Kidney epithelial cell (primary cell): ENCODE data around the gene ARHGAP28. TPM values are rescaled to one million over a fixed set of nuclear protein-coding genes. Genes with fewer than 3 reads are reported as not detected.

Experiments used
- DNase-seq: peaks from one replicate; pipeline ENCODE4 v3.0.0-alpha.2; 2010; ENCODE audit warnings: low read depth
- H3K27me3 ChIP-seq: 2 replicates; pipeline ENCODE4 v1.6.0; 2011; ENCODE audit warnings: low read length; ENCODE audit not compliant: control insufficient read depth, insufficient read depth
- H3K36me3 ChIP-seq: 2 replicates; pipeline ENCODE4 v1.5.1; 2011; ENCODE audit warnings: low read length; ENCODE audit not compliant: control insufficient read depth, insufficient read depth
- H3K4me3 ChIP-seq: 2 replicates; pipeline ENCODE4 v1.5.1; 2011; ENCODE audit warnings: low read depth, mild to moderate bottlenecking, control low read depth, low read length
- total RNA-seq: library from RNA; depleted of rRNA; stranded (reverse); fragments of >200 nt; gene quantifications from 2 replicates; pipeline ENCODE4 v1.2.3, GENCODE V29; 2015
- TF ChIP-seq, protein P1 (sequence below): IDR thresholded peaks from 2 replicates; pipeline ENCODE4 v1.5.1; 2011; ENCODE audit warnings: mild to moderate bottlenecking, moderate library complexity, low read length, control low read depth, inconsistent platforms; ENCODE audit not compliant: insufficient read depth, poor library complexity, severe bottlenecking

Gene ARHGAP28
- total RNA-seq, 1 donor from 2014 or later, result 4.6 TPM

DNA sequence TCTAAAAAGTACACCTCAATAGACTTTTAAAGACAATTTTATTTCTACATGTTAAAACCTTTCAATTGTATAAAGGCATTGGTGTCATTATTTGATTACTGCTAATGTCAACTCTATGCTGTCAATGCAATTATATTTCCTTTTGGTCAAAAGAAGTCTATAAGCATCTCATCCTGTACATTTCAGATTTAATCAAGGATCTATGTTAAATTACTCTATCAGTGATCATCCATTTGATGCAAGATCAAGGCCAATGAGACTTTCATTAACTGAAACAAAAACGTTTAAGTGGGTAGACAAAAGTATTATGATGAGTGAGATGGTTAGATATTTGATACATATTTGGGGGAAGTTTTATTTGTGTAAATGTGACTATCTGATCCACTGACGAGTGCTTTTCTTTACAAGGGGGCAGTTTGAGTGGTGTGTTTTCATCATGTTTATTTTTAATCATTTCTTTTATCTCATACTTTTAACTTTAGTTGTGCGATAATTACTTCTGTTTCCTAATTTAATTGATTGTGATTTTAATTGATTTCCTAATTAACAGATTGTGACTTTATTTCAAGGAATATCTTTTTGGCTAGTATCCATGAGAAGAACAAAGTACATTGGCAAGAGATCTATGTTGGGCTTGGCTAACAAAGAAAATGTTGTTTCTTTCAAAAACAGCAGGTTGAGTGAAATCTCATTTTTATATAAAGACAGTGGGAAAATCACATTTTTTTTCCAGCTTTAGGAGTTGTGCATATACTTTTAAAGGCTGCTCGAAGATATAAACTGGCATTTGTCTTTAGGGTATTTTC is 1.1 kb downstream of the ARHGAP28 start:
- H3K36me3 ChIP-seq, result no peaks in the 10 kb centered on the region
- TF ChIP-seq, protein P1, sequence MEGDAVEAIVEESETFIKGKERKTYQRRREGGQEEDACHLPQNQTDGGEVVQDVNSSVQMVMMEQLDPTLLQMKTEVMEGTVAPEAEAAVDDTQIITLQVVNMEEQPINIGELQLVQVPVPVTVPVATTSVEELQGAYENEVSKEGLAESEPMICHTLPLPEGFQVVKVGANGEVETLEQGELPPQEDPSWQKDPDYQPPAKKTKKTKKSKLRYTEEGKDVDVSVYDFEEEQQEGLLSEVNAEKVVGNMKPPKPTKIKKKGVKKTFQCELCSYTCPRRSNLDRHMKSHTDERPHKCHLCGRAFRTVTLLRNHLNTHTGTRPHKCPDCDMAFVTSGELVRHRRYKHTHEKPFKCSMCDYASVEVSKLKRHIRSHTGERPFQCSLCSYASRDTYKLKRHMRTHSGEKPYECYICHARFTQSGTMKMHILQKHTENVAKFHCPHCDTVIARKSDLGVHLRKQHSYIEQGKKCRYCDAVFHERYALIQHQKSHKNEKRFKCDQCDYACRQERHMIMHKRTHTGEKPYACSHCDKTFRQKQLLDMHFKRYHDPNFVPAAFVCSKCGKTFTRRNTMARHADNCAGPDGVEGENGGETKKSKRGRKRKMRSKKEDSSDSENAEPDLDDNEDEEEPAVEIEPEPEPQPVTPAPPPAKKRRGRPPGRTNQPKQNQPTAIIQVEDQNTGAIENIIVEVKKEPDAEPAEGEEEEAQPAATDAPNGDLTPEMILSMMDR, result no peak
- no peaks in the 10 kb centered on the region for H3K27me3 ChIP-seq
- no peak for DNase-seq
- H3K4me3 ChIP-seq, result peak overlapping the region; percentile 60

DNA sequence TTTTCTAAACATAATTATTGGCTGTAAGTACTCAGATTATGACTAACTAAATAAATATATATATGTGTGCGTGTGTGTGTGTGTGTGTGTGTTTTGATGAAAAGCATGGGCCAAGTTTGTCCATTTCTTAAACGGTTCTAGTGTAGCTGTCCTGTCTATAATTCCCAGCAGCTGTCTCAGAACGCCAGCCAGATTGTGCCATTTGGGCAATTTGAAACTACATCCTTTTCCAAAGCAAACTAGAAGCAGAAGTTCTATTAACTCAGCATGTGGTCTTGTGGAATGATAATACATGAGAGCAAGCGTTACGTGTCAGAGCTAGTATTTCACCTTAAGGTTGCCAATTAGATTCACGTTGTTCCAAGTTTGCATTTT is 1.7 kb downstream of the ARHGAP28 start:
- DNase-seq, result no peak
- Histone ChIP-seq H3K4me3 (no peak overlapping the region), H3K27me3 (no peaks in the 10 kb centered on the region), H3K36me3 (no peaks in the 10 kb centered on the region)
- TF ChIP-seq, protein P1, result no peak

DNA sequence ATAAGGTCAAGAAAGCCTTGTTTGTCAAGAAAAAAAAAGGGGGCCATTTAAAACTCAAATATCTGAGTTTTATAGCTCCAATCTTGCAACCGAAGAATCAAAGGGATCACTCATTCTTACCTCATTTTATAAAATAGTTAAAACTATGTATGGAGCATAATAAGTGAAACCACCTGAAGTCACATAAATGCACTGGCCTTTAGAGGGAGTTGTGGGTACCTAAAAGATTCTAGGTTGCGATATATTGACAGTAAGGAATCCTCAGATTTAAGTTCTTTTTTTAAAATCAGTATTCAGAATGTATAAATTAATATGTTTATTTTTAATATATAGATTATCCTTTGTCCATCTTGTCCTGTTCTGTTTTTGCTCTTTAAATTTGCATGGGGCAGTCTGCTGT is 3.4 kb downstream of the ARHGAP28 start:
- H3K36me3 ChIP-seq, result no peaks in the 10 kb centered on the region
- TF ChIP-seq, protein P1, result peak; percentile 26
- no peak for DNase-seq
- H3K4me3 ChIP-seq, result no peak overlapping the region
- no peaks in the 10 kb centered on the region for H3K27me3 ChIP-seq

DNA sequence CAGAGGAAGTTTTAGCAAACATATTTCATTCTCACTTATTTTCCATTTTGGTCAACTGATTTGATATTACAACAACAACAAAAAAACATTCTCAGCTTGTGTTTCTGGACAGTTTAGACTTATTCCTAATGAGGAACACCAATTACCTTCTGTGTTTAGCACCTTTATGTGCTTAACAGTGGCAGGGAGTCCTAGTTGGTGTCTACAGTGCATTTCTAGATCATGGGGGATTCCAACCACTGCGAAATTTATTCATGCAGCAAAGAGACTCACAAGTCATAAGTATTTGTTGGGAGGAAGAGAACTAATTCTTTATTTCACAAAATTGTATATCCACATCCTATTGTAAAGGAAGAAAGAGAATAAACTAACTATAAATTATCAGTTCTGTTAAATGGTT is 4.2 kb downstream of the ARHGAP28 start:
- H3K27me3 ChIP-seq, result no peaks in the 10 kb centered on the region
- no peak for DNase-seq
- no peaks in the 10 kb centered on the region for H3K36me3 ChIP-seq
- TF ChIP-seq, protein P1, result no peak
- H3K4me3 ChIP-seq, result no peak overlapping the region

DNA sequence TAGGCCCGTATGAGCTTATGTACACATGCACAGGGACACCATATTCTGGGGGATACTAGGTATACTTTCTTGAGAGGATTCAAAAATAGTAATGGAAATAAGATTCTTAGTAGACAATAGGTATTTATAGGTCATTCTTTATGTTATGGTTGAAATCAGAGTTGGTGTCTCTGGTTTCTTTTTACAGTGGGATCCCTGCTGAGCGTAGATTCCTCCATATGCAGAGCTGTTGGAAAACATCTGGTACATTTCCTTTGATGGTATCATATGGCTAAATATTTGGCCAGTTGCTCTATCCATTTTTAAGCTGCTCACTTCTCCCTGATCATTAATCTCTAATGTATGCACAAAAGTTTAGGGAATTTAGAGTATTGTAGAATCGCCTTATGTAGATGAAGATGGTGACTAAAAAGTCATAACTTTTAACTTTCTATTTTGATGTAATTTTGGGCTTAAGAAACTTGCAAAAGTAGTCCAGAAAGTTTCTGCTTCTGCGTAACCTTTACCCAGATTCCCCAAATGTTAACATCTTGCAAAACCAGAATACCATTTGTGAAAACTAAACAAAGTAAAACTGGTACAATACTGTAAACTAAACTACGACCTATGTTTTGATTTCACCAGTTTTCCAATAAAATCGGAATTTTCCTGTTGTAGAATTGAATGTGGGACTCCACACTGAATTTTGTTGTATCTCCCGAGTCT is 5.4 kb downstream of the ARHGAP28 start:
- TF ChIP-seq, protein P1, result no peak
- Histone ChIP-seq H3K27me3 (no peaks in the 10 kb centered on the region), H3K4me3 (no peak overlapping the region), H3K36me3 (no peaks in the 10 kb centered on the region)
- DNase-seq, result no peak

DNA sequence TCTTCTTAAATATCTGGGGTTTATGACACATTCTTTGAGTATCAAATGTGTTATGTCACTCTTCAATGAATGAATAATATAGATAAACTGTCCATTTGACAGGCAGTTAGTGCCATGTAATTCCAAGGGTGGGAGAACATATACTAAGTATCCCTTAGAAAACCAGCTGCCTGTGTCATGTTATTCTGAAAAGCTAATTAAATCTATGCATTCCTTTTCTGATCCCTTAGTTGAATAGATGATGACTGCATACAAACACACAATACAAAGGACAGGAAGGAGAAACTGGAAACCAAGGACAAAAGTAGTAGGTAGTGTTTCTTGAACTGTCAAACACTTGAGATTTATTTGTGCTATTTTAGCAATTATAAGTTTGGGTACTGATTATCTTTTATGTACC is 8.3 kb downstream of the ARHGAP28 start:
- H3K27me3 ChIP-seq, result no peaks in the 10 kb centered on the region
- no peak overlapping the region for H3K4me3 ChIP-seq
- H3K36me3 ChIP-seq, result no peaks in the 10 kb centered on the region
- TF ChIP-seq, protein P1, result no peak
- DNase-seq, result no peak
